G401 (cell line): ENCODE measurements around the gene BCAN. TPM values are rescaled to one million over a fixed set of nuclear protein-coding genes. Genes with fewer than 3 reads are reported as not detected.

Source experiments
- DNase-seq: peaks from one replicate; pipeline ENCODE4 v3.0.0-alpha.2; 2015; ENCODE audit warnings: low spot score
- in situ Hi-C: cut with HindIII; loops from 2 replicates; pipeline ENCODE4 v1.10.0; 2016; ENCODE audit warnings: low sequenced_read_pairs, mixed read lengths
- total RNA-seq: library from RNA; depleted of rRNA; stranded (reverse); fragments of >200 nt; shearing (Covaris generic); gene quantifications from 2 replicates; pipeline ENCODE4 v1.2.3, GENCODE V29; 2014

BCAN gene
- total RNA-seq, 1 experiment from 2014 or later, result 23.9 TPM

DNA sequence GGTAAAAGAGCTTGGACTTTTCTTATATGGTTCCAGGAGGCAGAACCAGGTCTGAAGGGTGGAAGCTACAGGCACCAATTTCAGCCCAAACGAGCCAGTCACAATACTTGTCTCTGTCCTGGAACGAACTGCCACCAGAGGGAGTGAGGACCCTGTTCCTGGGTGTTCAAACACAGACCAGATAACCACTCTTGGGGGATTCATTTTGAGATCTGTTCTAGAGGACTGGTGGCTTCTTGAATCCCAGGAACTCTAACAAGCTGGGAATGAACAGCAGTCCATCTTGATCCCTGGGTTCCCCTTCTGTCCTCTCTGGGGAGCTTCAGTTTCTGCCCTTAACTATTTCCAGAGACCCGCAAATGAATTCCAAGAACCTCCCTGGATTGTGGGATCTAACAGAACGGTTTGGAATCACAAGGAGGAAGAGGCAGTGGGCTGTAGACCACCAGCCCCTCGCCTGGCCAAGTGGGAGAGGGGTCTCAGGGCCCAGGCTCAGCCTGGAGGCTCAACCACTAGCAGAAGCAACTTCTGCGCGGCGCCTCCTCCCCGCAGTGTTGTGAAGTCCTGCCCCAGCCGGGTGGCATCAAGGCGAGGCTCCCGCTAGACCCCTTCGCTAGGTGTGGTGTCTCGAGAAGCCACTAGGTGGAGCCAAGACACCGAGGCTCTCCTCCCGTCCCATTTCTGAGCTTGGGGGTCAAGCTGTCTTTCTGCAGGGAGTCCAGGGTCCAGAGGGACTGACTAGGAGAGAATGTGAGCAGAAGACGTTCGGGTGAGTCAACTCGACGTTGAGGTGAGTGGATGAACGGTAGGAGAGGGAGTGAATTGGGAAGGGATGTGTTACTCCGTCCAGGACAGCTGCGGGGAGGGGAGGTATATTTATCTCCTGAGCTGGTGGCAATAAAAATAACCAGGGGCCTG, 47.4 kb downstream of the BCAN start:
- peak; percentile 81 for DNase-seq
- in situ Hi-C loops, result no loop called here

GRCh38 chr1:156689953-156690674, 48.2 kb downstream of the BCAN start:
- in situ Hi-C loops, result no loop called here
- no peak for DNase-seq

DNA sequence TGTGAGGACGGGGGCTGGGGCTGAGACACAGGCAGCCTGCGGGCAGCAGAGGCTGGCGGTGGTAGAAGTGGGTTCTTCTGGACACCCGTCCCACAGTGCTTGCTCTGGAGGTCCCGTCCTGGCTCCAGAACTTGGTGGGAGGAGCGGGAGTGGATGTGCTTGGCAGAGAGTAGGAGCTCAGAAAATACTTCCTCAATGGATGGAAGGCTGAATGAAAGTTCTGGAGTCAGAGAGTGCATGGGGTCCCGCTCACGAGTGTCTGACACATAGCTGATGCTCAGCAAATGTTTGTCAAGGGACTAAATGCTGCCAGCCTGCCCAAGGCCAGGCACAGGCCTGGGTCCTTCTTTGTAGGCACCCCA, 48.7 kb downstream of the BCAN start:
- in situ Hi-C loops, result no loop called here
- no peak for DNase-seq

DNA sequence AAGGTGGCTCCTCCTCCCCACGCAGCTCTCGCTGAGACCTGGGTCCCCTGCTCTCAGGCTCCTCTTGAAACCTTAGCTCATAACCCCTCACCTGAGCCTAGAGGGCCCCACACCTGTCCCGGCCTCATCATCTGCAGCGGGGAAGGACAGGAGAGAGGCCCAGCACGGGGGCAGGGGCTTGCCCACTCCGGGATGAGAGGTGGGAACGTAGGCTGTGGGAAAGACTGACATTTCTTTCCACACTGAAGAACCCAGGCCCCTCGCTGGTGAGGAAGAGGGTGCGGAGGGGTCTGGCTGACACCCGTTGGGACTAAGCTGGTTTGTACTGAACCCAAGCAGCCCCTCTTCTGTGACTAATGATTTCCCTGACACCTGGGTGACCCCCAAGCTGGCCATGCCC, 49.3 kb downstream of the BCAN start:
- in situ Hi-C loops, result no loop called here
- DNase-seq, result no peak

DNA sequence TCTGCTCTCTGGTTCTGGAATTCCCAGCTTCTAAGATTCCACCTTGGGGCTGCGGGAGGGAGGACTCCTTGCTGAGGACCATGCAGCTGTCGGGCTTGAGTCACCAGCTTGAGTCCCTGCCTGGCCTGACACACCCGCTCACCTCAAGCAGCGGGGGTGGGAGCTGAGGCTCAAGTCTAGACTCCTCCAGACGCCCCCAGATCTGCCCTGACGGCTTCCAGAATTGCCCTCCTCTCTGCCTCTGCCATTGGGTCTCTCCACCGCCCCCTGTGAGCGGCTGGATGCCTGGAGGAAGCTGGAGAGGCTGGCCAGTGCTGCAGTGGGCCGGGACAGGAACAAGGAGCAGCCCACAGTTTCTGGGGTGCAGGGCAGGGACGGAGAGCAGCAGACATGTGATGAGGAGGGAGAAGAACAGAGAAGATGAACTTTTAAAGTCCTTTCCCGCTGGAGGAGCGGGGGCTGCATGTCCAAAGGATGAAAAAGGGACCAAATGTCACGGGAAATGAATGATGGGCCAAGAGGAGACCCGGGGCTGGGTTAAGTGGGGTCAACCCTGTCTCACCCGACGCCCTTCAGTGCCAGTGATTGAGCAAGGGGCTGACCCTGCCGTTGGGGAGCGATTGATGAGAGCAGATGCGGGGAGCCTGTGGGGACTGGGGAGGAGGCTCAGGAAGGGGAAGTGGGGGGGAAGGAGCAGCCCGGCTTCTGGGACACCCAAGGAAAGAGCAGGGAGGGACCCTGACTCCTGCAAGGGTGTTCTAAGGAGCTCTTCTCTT, 49.9 kb downstream of the BCAN start:
- no peak for DNase-seq
- in situ Hi-C loops, result no loop called here

DNA sequence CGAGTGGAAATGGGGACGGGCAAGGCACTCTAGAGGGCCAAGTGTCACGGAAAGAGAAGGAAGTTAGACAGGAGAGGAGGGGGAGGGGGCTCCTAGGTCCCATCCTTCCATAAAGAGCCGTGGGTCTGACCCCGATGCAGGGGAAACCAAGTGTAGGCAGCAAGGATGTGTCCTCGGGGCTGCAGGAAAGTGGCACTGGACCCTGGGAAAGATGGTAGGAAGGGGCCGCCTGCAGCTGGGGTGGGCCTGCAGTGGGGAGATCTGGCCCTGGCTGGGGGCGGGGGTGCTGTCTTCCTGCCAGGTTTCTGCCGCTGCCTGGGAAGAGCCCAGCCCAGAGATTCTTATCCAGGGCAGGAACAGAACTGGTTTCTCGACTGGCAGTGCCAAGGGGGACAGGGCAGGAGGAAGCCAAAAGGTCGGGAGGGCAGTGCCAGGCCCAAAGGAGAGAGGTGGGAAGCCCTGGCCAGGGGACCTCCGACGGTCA, 50.6 kb downstream of the BCAN start:
- no peak for DNase-seq
- in situ Hi-C loops, result no loop called here

GRCh38 chr1:156692925-156693847, 51.3 kb downstream of the BCAN start:
- no peak for DNase-seq
- in situ Hi-C loops, result no loop called here

DNA sequence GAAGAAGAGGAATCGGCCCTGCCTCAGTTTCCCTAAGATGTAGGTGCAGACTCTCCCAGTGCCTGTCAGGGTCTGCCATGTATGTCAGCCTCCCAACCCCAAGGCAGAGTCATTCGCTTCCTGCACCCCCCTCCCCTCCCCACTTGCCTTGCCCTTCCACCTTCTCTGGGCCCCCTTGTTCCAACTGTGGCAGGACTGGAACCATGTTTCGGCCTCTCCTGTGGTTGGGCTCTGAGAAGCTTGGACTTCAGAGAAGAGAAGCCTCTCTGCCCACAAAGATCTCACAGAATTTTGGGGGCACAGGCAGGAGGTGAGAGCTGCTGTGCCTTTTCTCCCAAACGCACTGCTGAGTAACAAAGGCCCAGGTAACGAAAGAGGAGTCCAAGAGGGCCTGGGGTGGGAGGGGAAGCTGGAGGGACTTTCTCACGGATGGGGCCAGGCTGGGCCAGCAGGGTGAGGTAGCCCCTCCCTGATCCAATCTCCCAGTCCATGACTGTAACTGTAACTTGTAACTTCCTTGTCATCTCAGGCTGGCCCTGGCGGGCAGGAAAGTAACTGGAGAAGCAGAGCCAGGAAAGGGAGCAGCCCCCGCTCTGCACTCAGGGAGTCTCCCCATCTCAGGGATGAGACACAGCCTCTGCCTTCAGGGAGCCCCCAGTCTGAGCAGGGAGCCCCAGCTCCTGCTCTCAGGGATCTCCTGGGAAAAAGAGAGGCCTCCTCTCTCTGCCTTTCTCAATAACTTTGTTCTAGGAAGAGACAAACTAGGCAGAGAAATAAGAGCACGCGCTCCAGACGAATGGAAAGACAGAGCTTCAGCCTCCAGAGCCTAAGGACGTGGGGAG, 52.2 kb downstream of the BCAN start:
- DNase-seq, result no peak
- in situ Hi-C loops, result no loop called here

DNA sequence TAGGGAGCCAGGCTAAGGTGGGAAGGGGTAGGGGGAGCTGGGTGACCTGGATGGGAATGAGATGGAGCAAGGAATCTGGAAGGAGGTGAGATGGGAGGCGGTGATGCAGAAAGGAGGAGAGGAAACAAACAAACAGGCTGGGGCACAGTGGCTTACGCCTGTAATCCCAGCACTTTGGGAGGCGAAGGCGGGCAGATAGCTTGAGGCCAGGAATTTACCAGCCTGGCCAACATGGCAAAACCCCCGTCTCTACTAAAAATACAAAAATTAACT, 52.7 kb downstream of the BCAN start:
- no peak for DNase-seq
- in situ Hi-C loops, result no loop called here

GRCh38 chr1:156696755-156697154, 54.8 kb downstream of the BCAN start:
- in situ Hi-C loops, result no loop called here
- no peak for DNase-seq

DNA sequence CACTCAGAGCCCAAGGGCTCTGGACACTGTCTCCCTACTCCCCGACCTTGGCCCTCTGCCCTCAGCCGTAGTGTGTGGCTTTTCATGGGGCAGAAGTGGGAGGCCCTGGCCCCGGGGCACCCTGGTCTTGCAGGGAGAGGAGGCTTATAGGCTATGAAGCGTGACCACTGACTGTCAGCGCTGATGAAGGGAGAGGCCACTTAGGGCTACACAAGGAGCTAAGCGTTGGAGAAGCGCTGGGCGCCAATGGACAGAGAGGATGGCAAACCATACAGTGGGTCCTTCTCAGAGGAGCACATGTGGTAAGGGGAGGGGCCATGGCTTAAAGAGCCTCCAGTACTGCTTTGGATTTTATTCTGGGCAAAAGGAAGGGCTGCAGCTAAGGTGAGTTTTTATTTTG, 55.6 kb downstream of the BCAN start:
- no peak for DNase-seq
- in situ Hi-C loops, result no loop called here

DNA sequence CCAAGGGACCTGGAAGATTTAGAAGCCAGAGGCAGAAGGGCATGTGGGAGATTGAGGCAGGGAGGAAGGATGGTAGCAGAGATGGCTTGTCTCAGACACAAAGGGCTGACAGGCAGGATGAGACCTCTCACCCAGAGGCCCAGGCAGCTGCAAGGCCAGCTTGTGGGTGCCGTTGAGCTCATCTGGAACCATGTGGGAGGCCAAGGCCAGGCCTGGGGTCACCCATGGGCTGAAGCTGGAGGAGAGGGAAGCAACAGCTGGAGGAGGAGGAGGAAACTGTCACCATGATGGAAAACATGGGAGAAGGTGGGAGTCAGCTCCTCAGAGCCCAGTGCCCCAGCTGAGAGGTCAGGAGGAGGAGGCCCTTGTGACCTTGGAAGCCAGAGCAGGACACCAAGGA, 57.1 kb downstream of the BCAN start:
- no peak for DNase-seq
- in situ Hi-C loops, result no loop called here

DNA sequence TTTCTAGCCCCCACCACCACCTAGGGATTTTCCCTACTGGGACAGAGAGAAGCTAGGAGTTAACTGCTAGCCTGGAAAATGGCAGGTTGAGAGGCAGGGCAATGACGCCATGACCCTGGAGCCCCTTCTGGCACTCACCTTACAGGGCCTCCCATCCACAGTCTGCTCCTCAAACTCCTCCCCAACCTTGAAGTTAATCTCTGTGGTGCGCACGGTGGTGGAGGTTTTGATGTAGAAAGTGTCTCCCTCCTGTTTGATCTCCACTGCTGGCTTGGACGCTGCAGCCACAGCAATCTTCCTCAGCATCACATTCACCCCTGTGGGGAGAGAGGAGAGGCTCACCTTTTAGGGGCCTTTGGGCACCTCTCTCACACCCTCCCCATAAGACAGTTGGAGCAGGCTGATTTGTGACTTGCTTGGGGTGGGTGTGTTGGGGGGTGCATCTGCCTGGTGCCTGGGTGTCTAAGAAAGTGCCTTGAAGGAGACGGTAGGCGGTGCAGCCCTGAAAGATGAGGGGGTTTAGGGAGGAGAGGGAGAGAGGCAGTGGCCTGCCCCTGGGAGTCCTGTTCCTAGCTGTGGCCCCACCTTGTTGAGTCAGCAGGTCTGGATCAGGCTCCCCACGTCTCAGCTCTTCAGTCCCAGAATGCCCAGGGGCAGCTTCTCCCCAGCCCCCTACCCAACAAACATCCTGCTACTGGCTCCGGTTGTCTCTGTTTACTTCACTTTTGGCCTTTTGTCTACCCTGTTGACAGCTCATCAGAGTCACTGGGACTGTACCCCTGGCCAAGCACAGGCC, 59.0 kb downstream of the BCAN start:
- in situ Hi-C loops, result no loop called here
- no peak for DNase-seq

GRCh38 chr1:156703336-156703735, 61.4 kb downstream of the BCAN start:
- in situ Hi-C loops, result no loop called here
- DNase-seq, result no peak

DNA sequence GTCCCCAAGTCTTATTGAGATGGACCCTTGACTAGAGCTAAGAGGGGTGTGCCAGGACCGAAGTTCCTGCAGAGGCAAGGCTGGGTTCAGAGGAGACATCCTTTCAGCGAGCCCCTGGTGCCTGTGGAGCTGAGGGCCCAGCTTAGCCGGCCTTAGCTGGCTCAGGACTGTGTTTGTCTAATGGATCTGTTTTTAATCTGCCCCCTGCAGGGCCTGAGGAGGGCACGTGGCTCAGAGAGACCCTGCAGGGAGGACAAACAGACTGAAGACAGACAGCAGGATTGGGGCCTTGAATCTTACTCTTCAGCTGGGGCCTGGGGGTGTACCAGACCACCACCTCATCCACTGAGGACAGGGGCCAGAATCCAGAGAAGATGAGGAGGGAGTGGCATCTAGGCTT, 61.8 kb downstream of the BCAN start:
- DNase-seq, result no peak
- in situ Hi-C loops, result no loop called here

GRCh38 chr1:156704166-156704711, 62.3 kb downstream of the BCAN start:
- in situ Hi-C loops, result no loop called here
- DNase-seq, result no peak

DNA sequence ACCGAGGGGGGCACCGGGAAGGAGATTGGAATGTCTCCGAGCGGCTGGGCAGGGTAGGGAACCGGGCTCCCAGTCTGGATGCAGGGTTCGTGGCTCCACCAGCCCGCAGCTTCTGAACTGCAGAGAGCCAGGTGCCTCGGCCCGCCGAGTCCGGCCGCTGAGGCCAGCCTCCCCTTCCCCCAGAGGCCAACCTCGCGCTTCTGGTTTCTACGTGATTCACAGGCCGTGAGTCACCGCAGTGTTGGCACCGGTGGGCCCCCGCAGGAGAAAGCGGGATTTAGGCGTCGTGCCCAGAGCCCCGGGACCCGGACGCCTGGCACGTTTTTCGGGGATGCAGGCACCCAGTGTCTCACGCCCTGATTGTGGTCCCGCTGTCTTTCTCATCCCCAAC, 63.0 kb downstream of the BCAN start:
- in situ Hi-C loops, result no loop called here
- DNase-seq, result no peak
